ENCODE measurements around the gene RNF225.
"Not testable (repeated sequence)": the region's sequence is repeated elsewhere in the genome, so short reads cannot be mapped to it uniquely, and the experiment has no call there.

RNF225 gene

DNA sequence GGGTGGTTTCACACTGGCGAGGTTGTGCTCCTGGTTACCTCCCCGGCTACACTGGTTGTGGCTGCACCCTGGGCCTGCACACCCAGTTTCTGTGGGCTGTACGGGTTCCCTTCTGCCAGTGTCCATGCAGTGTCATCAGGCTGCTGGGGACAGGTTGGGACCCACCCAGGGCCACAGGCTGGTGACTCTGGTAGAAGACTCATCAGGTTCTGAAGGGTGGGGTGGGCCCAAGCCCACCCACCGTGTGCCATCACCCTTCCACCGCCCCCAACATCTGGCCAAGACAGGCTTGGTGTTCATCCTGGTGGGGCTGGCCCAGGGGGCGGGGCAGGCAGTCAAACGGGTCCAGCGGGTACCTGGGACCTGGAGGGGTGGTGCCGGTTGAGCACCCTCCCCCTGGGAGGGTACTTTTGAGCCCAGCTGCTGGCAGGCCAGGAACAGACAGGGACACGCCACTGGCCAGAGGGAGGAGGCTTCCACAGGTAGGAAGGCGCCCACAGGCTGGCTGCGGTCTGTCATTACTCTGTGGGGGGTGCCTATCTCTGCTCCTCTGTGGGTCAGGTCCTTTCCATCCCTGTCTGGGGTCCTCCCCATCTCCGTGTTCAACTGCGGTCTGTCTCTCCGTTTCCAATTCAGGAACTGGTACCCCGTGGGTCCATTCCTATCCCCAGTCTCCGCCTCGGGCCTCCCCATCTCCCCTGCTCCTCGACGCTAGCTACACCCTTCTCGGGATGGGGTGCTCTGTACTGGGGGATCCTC, at the start of gene RNF225:
RNF225 (plus strand) TSS at position 437 of the 759 bp plus-strand sequence. CDS start 434 bp downstream, outside the sequence.
- DNase-seq (ENCODE audit: low read depth), result no peak
- no peak within 1 kb of the TSS for H3K4me3 ChIP-seq (ENCODE audit: low read length)
- TF ChIP-seq, protein P1, sequence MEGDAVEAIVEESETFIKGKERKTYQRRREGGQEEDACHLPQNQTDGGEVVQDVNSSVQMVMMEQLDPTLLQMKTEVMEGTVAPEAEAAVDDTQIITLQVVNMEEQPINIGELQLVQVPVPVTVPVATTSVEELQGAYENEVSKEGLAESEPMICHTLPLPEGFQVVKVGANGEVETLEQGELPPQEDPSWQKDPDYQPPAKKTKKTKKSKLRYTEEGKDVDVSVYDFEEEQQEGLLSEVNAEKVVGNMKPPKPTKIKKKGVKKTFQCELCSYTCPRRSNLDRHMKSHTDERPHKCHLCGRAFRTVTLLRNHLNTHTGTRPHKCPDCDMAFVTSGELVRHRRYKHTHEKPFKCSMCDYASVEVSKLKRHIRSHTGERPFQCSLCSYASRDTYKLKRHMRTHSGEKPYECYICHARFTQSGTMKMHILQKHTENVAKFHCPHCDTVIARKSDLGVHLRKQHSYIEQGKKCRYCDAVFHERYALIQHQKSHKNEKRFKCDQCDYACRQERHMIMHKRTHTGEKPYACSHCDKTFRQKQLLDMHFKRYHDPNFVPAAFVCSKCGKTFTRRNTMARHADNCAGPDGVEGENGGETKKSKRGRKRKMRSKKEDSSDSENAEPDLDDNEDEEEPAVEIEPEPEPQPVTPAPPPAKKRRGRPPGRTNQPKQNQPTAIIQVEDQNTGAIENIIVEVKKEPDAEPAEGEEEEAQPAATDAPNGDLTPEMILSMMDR (conservative IDR thresholded peaks at IDR 0.05; ENCODE audit: low read length), result no peak

DNA sequence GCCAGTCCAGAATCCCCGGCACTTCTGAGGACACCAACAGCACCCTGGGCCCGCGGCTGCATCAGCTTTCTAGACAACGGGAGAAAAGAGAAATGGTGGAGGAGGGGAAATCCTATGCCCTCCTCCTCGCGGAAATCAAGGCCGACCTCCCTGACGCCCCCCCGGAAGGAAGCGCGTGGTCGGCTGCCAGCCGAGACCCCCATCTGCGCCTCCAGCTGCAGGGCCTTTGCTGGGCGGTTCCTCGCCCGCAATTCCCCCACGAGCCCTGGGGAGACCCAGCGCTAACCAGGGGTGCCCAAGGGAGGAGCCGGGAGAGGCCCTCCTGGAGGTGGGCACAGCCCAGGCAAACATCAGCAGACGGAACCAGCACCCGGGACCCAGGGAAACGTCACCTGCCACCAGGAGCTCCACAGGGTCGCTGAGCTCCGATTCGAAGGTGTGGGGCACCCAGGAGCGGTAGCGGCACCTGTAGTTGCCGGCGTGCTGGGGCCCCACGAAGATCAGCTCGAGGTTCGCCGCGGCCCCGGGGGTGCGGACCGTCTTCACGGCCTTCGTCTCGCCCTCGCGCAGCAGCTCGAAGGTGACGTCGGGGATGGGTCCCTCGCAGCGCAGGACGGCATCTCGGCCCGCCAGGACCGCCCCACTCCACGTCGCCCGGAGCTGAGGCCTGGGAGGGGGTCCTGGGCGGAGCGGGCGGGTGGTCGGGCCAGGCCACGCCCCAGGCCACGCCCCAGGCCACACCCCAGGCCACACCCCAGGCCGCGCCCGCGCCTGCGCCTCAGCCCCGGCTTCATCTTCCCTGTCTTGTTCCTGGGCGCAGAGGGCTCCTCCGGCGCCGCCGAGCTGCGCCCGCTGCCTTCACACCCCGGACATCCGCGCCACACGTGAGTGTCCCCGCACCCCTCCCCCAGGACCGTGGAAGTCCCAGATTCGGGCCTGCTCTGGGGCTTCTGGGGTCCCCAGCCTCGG, 48.2 kb upstream of the RNF225 start:
- TF ChIP-seq, protein P1 (conservative IDR thresholded peaks at IDR 0.05; ENCODE audit: low read length), result no peak
- peak overlapping the region; percentile 91 for H3K4me3 ChIP-seq (ENCODE audit: low read length)
- peak; percentile 70 for DNase-seq (ENCODE audit: low read depth)

DNA sequence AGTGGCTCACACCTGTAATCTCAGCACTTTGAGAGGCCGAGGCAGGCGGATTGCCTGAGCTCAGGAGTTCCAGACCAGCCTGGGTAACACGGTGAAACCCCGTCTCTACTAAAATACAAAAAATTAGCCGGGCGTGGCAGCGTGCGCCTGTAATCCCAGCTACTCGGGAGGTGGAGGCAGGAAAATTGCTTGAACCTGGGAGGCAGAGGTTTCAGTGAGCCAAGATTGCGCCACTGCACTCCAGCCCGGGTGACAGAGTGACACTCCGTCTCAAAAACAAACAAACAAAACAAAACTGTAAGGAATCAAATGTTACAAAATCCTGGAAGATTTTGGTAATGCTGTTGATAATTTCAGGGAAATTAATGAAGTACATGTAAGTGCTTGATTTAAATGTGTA, 47.4 kb upstream of the RNF225 start:
- peak overlapping the region; percentile 91 for H3K4me3 ChIP-seq (ENCODE audit: low read length)

DNA sequence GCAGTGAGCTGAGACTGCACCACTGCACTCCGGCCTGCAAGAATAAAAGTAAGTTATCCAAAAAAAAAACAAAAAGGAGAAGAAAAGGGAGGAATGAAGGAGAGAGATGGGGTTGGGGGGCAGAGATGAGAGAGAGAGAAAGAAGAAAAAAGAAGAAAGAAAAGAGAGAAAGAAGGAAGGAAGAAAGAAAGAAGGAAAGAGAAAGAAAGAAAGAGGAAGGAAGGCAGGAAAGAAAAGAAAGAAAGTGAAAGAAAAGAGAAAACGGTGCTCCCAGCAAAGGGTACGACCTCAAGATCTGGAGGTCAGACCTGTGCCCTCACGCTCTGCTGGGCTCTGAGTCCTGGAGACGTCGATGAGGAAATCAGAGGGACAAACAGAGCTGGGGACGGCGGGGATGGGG, 45.9 kb upstream of the RNF225 start:
- TF ChIP-seq, protein P1 (conservative IDR thresholded peaks at IDR 0.05; ENCODE audit: low read length), result no peak
- no peak overlapping the region for H3K4me3 ChIP-seq (ENCODE audit: low read length)
- DNase-seq (ENCODE audit: low read depth), result no peak

More for the DNA sequence above, 47.4 kb upstream of the RNF225 start:
- DNase-seq (ENCODE audit: low read depth), result not testable (repeated sequence)

DNA sequence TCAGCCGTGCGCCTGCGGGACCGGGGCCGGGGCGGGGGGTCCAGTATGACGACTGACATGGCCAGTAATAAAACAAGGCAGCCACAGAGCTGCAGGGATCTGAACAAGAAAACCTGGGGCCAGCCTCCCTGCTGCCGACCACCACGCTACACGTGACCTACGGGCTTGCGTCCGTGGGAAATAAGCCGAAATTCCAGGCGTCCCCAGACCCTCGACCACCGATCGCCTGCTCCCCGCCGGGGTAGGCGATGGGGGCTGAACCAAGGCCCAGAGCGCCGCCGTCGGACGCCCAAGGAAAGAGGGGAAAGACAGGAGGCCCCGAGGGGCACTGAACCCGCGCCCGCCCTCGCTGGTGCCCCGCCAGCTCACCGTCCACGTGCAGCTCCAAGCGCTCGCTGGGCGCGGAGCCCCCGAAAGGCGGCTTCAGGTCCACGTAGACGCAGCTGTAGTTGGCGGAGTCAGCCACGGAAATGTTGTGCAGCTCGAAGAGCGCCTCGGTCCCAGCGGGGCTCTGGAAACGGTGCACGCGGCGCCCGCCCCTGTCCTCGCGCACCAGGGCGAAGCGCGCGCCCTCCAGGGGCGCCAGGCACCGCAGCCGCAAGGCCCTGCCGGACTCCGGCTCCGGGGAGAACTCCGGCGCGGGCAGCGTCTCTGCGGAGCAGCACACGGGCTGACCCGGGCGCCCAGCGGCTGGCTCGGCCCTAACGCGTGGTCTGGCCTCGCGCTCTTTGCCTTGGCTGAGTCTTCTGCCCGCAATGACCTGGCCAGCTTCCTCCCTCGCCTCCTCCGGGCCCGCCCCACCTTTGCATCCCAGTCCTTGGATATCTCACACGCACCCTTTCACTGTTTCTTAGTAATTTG, 45.2 kb upstream of the RNF225 start:
- TF ChIP-seq, protein P1 (conservative IDR thresholded peaks at IDR 0.05; ENCODE audit: low read length), result no peak
- no peak for DNase-seq (ENCODE audit: low read depth)
- no peak overlapping the region for H3K4me3 ChIP-seq (ENCODE audit: low read length)

DNA sequence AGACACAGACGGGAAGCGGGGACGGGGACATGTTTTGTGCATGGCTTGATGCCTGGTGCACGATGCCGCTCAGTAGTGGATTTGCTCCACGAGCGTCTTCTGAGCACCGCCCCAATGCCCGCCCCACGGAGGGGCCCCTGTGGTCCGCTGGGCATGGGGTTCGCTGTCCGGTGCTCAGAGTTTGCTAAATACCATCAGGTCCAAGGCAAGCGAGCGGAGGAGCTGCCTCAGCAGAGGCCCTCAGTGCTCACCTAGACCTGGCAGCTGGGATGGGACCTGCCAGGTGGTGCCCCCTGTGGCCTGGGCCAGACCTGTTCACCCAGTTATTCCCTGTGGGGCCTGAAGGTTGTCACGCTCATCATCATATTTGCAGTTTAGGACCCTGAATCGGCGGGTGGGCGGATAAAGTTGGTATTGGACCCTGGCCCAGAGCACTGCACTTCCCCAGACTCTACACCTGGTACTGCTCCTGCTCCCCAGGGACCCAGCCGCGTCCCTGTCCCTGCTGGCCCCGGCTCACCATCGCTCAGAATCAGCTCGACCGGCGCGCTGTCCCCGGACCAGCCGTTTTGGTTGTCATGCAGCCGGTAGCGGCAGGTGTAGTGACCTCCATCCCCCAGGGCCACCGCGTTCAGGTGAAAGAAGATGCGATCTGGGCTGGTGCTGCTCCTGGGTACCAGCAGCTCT, 44.4 kb upstream of the RNF225 start:
- TF ChIP-seq, protein P1 (conservative IDR thresholded peaks at IDR 0.05; ENCODE audit: low read length), result no peak
- H3K4me3 ChIP-seq (ENCODE audit: low read length), result no peak overlapping the region
- DNase-seq (ENCODE audit: low read depth), result no peak

All from AG10803 (cell line).